ENCODE measurements around the gene PALLD.

DNA sequence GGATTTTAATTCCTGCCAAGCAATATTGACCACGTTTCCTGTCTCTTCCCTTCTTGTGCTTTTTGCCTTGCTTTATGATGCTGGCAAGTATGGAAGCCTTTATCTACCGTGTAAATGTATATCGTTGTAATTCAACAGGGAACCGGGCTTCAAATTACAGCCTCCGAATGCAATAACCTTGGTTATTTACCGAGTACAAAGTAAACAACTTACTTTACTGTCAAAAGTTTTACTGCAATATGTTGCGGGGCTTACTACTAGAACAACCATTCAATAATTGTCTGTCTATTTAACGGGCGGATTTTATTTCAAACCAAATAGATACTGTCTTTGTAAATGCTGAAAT, 73.1 kb downstream of the PALLD start:
- TF ChIP-seq, protein P1, sequence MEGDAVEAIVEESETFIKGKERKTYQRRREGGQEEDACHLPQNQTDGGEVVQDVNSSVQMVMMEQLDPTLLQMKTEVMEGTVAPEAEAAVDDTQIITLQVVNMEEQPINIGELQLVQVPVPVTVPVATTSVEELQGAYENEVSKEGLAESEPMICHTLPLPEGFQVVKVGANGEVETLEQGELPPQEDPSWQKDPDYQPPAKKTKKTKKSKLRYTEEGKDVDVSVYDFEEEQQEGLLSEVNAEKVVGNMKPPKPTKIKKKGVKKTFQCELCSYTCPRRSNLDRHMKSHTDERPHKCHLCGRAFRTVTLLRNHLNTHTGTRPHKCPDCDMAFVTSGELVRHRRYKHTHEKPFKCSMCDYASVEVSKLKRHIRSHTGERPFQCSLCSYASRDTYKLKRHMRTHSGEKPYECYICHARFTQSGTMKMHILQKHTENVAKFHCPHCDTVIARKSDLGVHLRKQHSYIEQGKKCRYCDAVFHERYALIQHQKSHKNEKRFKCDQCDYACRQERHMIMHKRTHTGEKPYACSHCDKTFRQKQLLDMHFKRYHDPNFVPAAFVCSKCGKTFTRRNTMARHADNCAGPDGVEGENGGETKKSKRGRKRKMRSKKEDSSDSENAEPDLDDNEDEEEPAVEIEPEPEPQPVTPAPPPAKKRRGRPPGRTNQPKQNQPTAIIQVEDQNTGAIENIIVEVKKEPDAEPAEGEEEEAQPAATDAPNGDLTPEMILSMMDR (IDR thresholded peaks at IDR 0.05), result no peak
- no peak for TF ChIP-seq POLR2A (IDR thresholded peaks at IDR 0.05)
